HS-27A (cell line): ENCODE data around the gene TRIM44.
"Not testable (repeated sequence)": the region's sequence is repeated elsewhere in the genome, so short reads cannot be mapped to it uniquely, and the experiment has no call there.

Experiments
- DNase-seq: peaks from one replicate; pipeline ENCODE4 v3.0.0-alpha.2; 2012; ENCODE audit warnings: low read depth, missing footprints

The TRIM44 gene

GRCh38 chr11:35815556-35816315 lies 153.2 kb downstream of the TRIM44 start:
- DNase-seq: no peak

GRCh38 chr11:35820614-35821013 lies 158.0 kb downstream of the TRIM44 start:
- DNase-seq: no peak

- no peak for DNase-seq
Observed at GRCh38 chr11:35822815-35823495, 160.4 kb downstream of the TRIM44 start.

GRCh38 chr11:35823742-35824298 lies 161.2 kb downstream of the TRIM44 start:
- no peak for DNase-seq

- DNase-seq: no peak
Observed at GRCh38 chr11:35825386-35825785, 162.8 kb downstream of the TRIM44 start.

GRCh38 chr11:35826006-35826405 lies 163.4 kb downstream of the TRIM44 start:
- DNase-seq: no peak

GRCh38 chr11:35826949-35827348 lies 164.4 kb downstream of the TRIM44 start:
- no peak for DNase-seq

- no peak for DNase-seq
Observed at GRCh38 chr11:35836205-35836604, 173.6 kb downstream of the TRIM44 start.

- DNase-seq: no peak
Observed at GRCh38 chr11:35838071-35838470, 175.5 kb downstream of the TRIM44 start.

- not testable (repeated sequence) for DNase-seq
Observed at GRCh38 chr11:35838697-35839367, 176.3 kb downstream of the TRIM44 start.

GRCh38 chr11:35839368-35840161 lies 177.0 kb downstream of the TRIM44 start:
- no peak for DNase-seq

GRCh38 chr11:35841733-35842132 lies 179.2 kb downstream of the TRIM44 start:
- no peak for DNase-seq

- DNase-seq: no peak
Observed at GRCh38 chr11:35842958-35843357, 180.4 kb downstream of the TRIM44 start.

- no peak for DNase-seq
Observed at GRCh38 chr11:35844579-35844978, 182.0 kb downstream of the TRIM44 start.

- DNase-seq: no peak
Observed at GRCh38 chr11:35845860-35846259, 183.3 kb downstream of the TRIM44 start.

- no peak for DNase-seq
Observed at GRCh38 chr11:35846874-35847273, 184.3 kb downstream of the TRIM44 start.

GRCh38 chr11:35847473-35847872 lies 184.9 kb downstream of the TRIM44 start:
- no peak for DNase-seq

- DNase-seq: no peak
Observed at GRCh38 chr11:35848616-35849015, 186.0 kb downstream of the TRIM44 start.

- no peak for DNase-seq
Observed at GRCh38 chr11:35850191-35850590, 187.6 kb downstream of the TRIM44 start.

- no peak for DNase-seq
Observed at GRCh38 chr11:35851342-35851741, 188.8 kb downstream of the TRIM44 start.

GRCh38 chr11:35852056-35852455 lies 189.5 kb downstream of the TRIM44 start:
- DNase-seq: no peak

GRCh38 chr11:35853971-35854370 lies 191.4 kb downstream of the TRIM44 start:
- DNase-seq: no peak
